ENCODE data around the gene TMEM178B. TPM values are rescaled to one million over a fixed set of nuclear protein-coding genes. Genes with fewer than 3 reads are reported as not detected.

Gene TMEM178B
- total RNA-seq, 1 experiment from 2014 or later = 0.11 TPM

GRCh38 chr7:141436575-141437075 is 362.8 kb downstream of the TMEM178B start:
- BruUV-seq (replicated peaks) = no TSS peak
- no peaks in the 10 kb centered on the region for H3K27me3 ChIP-seq (replicated peaks; ENCODE audit: control insufficient read depth, insufficient read depth, low read length)
- no peak for TF ChIP-seq CTCF (IDR thresholded peaks at IDR 0.05; ENCODE audit: insufficient read depth in 1 of 2, low read depth in 1 of 2, low read length in 1 of 2, severe bottlenecking in 1 of 2, unreplicated experiment in 1 of 2)
- Mint-ChIP-seq H3K27ac (ENCODE audit: unreplicated experiment) (no peak overlapping the region), H3K9me3 (ENCODE audit: unreplicated experiment) (no peaks in the 10 kb centered on the region), H3K27me3 (ENCODE audit: insufficient read depth, unreplicated experiment) (peaks cover 18% of the 10 kb centered on the region), H3K4me3 (ENCODE audit: unreplicated experiment) (no peak overlapping the region), H3K36me3 (ENCODE audit: insufficient read depth, unreplicated experiment) (no peaks in the 10 kb centered on the region), H3K4me1 (ENCODE audit: low read depth, unreplicated experiment) (peaks cover 7% of the 10 kb centered on the region)
- ChIA-PET POLR2A (no interaction called here), CTCF (no interaction called here)
- intact Hi-C loops (cut with micrococcal nuclease; ENCODE audit: unreplicated experiment) = no loop called here
- H3K4me3 ChIP-seq (ENCODE audit: low read depth, low read length) = no peak overlapping the region
- 0 out of 2 replicates have a peak, but pooled peaks cover 5% of the 10 kb centered on the region for H3K4me1 ChIP-seq
- no peaks in the 10 kb centered on the region for H3K36me3 ChIP-seq (ENCODE audit: control insufficient read depth, insufficient read depth, low read length)
- no peaks in the 10 kb centered on the region for H3K9me3 ChIP-seq
- DNase-seq = no peak

- H3K4me1 Mint-ChIP-seq (ENCODE audit: low read depth, unreplicated experiment) = peaks cover 7% of the 10 kb centered on the region
- no peaks in the 10 kb centered on the region for H3K27me3 ChIP-seq (replicated peaks; ENCODE audit: control insufficient read depth, insufficient read depth, low read length)
- DNase-seq = no peak
- H3K9me3 ChIP-seq = no peaks in the 10 kb centered on the region
- H3K27ac Mint-ChIP-seq (ENCODE audit: unreplicated experiment) = no peak overlapping the region
- H3K27me3 Mint-ChIP-seq (ENCODE audit: insufficient read depth, unreplicated experiment) = peaks cover 27% of the 10 kb centered on the region
- no peak overlapping the region for H3K4me3 Mint-ChIP-seq (ENCODE audit: unreplicated experiment)
- no TSS peak for BruUV-seq (replicated peaks)
- intact Hi-C loops (cut with micrococcal nuclease; ENCODE audit: unreplicated experiment) = no loop called here
- H3K36me3 ChIP-seq (ENCODE audit: control insufficient read depth, insufficient read depth, low read length) = no peaks in the 10 kb centered on the region
- 0 out of 2 replicates have a peak, but pooled peaks cover 5% of the 10 kb centered on the region for H3K4me1 ChIP-seq
- ChIA-PET POLR2A (no interaction called here), CTCF (no interaction called here)
- H3K9me3 Mint-ChIP-seq (ENCODE audit: unreplicated experiment) = no peaks in the 10 kb centered on the region
- TF ChIP-seq CTCF (IDR thresholded peaks at IDR 0.05; ENCODE audit: insufficient read depth in 1 of 2, low read depth in 1 of 2, low read length in 1 of 2, severe bottlenecking in 1 of 2, unreplicated experiment in 1 of 2) = no peak
- H3K4me3 ChIP-seq (ENCODE audit: low read depth, low read length) = no peak overlapping the region
- H3K36me3 Mint-ChIP-seq (ENCODE audit: insufficient read depth, unreplicated experiment) = no peaks in the 10 kb centered on the region
Measured at GRCh38 chr7:141439164-141439563, 365.3 kb downstream of the TMEM178B start.

GRCh38 chr7:141439776-141440175 is 365.9 kb downstream of the TMEM178B start:
- DNase-seq = no peak
- H3K36me3 Mint-ChIP-seq (ENCODE audit: insufficient read depth, unreplicated experiment) = no peaks in the 10 kb centered on the region
- ChIA-PET POLR2A (no interaction called here), CTCF (no interaction called here)
- TF ChIP-seq CTCF (IDR thresholded peaks at IDR 0.05; ENCODE audit: insufficient read depth in 1 of 2, low read depth in 1 of 2, low read length in 1 of 2, severe bottlenecking in 1 of 2, unreplicated experiment in 1 of 2) = no peak
- no peak overlapping the region for H3K4me3 Mint-ChIP-seq (ENCODE audit: unreplicated experiment)
- H3K27me3 ChIP-seq (replicated peaks; ENCODE audit: control insufficient read depth, insufficient read depth, low read length) = no peaks in the 10 kb centered on the region
- peaks cover 24% of the 10 kb centered on the region for H3K27me3 Mint-ChIP-seq (ENCODE audit: insufficient read depth, unreplicated experiment)
- no peaks in the 10 kb centered on the region for H3K36me3 ChIP-seq (ENCODE audit: control insufficient read depth, insufficient read depth, low read length)
- no peak overlapping the region for H3K27ac Mint-ChIP-seq (ENCODE audit: unreplicated experiment)
- no peaks in the 10 kb centered on the region for H3K9me3 ChIP-seq
- BruUV-seq (replicated peaks) = no TSS peak
- peaks cover 7% of the 10 kb centered on the region for H3K4me1 Mint-ChIP-seq (ENCODE audit: low read depth, unreplicated experiment)
- 0 out of 2 replicates have a peak, but pooled peaks cover 5% of the 10 kb centered on the region for H3K4me1 ChIP-seq
- H3K4me3 ChIP-seq (ENCODE audit: low read depth, low read length) = no peak overlapping the region
- H3K9me3 Mint-ChIP-seq (ENCODE audit: unreplicated experiment) = no peaks in the 10 kb centered on the region
- intact Hi-C loops (cut with micrococcal nuclease; ENCODE audit: unreplicated experiment) = no loop called here

All from Caco-2 (cell line).